ENCODE measurements around the gene ADAM22. TPM values are rescaled to one million over a fixed set of nuclear protein-coding genes. Genes with fewer than 3 reads are reported as not detected.
A peak's percentile ranks its signal among the peaks of the same experiment; 100 is the strongest.

ADAM22 gene
- total and polyA plus RNA-seq, 4 donors = 27.2 to 178 (median 44.1) TPM

DNA sequence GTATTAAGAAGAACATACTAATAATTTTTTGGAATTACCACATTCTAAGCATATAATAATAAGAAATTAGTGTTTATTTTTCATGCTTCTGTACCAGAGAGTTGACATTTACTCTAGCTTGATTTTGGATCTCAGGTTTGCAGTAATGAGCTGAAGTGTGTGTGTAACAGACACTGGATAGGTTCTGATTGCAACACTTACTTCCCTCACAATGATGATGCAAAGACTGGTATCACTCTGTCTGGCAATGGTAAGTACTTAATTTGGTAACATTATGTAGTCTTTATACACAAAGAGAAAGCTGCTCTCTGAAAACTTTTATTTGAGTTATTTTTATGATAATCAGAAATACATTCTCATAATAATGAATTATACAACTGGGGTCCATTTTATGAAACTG is 231.6 kb downstream of the ADAM22 start:
- H3K36me3 ChIP-seq (ENCODE audit: control insufficient read depth, insufficient read depth, low read length) = no peaks in the 10 kb centered on the region
- no peak overlapping the region for H3K4me3 ChIP-seq (ENCODE audit: low read depth, low read length)
- no peak for DNase-seq (ENCODE audit: low read depth in 4 of 6, low spot score in 6 of 6)
- no peaks in the 10 kb centered on the region for H3K4me1 ChIP-seq (ENCODE audit: control insufficient read depth, insufficient read depth, low read length)
- no peak overlapping the region for H3K27ac ChIP-seq (ENCODE audit: low read depth, low read length)
- no peaks in the 10 kb centered on the region for H3K9me3 ChIP-seq (ENCODE audit: control insufficient read depth, insufficient read depth, low read length)
- H3K27me3 ChIP-seq (ENCODE audit: control insufficient read depth, insufficient read depth, low read length) = no peaks in the 10 kb centered on the region

DNA sequence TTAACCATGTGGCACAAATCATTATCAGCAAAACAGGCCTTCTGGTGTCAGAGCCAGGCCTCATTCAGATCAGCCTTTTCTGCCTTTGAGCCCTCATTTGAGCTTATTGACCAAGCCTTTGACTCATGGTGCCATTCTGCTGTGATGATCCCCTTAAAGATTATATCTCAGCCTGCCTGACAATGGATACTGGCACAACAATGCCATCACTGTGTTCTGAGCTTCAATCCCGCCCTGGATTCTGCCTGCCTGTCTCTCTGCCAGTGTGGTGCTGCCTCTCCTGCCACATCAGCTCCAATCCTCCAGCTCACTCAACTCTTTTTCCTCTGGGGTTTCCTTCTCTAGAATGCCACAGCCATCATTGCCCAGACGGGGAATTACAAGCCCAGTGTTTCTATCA is 233.2 kb downstream of the ADAM22 start:
- Histone ChIP-seq H3K36me3 (ENCODE audit: control insufficient read depth, insufficient read depth, low read length) (no peaks in the 10 kb centered on the region), H3K9me3 (ENCODE audit: control insufficient read depth, insufficient read depth, low read length) (no peaks in the 10 kb centered on the region), H3K27me3 (ENCODE audit: control insufficient read depth, insufficient read depth, low read length) (no peaks in the 10 kb centered on the region), H3K4me3 (ENCODE audit: low read depth, low read length) (no peak overlapping the region), H3K4me1 (ENCODE audit: control insufficient read depth, insufficient read depth, low read length) (no peaks in the 10 kb centered on the region), H3K27ac (ENCODE audit: low read depth, low read length) (no peak overlapping the region)
- 70% methylated on average over 2 of the region's 2 CpGs for WGBS (ENCODE audit: insufficient coverage)
- DNase-seq (ENCODE audit: low read depth in 4 of 6, low spot score in 6 of 6) = no peak

DNA sequence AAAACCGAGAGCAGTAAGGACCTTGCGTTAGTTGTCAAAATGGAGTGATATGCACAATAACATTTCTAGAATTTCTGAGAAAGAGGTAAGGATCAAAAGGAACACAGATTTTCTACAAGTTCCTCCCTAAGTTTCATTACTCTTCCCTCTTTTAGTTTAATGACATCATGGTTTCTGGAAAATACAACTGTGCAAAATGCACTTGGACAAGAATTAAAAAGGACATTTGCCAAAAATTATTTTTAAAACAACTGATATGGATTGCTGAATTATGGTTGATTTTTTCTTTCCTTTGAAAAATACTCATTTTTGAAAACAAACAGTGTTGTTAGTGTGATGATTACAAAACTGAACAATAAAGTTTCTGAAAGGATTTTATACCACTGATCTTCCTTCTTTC is 233.7 kb downstream of the ADAM22 start:
- H3K27ac ChIP-seq (ENCODE audit: low read depth, low read length) = no peak overlapping the region
- no peaks in the 10 kb centered on the region for H3K27me3 ChIP-seq (ENCODE audit: control insufficient read depth, insufficient read depth, low read length)
- no CpG with 5 or more reads among the region's 2 CpGs for WGBS (ENCODE audit: insufficient coverage)
- no peak for DNase-seq (ENCODE audit: low read depth in 4 of 6, low spot score in 6 of 6)
- H3K9me3 ChIP-seq (ENCODE audit: control insufficient read depth, insufficient read depth, low read length) = no peaks in the 10 kb centered on the region
- H3K36me3 ChIP-seq (ENCODE audit: control insufficient read depth, insufficient read depth, low read length) = no peaks in the 10 kb centered on the region
- H3K4me1 ChIP-seq (ENCODE audit: control insufficient read depth, insufficient read depth, low read length) = no peaks in the 10 kb centered on the region
- no peak overlapping the region for H3K4me3 ChIP-seq (ENCODE audit: low read depth, low read length)

DNA sequence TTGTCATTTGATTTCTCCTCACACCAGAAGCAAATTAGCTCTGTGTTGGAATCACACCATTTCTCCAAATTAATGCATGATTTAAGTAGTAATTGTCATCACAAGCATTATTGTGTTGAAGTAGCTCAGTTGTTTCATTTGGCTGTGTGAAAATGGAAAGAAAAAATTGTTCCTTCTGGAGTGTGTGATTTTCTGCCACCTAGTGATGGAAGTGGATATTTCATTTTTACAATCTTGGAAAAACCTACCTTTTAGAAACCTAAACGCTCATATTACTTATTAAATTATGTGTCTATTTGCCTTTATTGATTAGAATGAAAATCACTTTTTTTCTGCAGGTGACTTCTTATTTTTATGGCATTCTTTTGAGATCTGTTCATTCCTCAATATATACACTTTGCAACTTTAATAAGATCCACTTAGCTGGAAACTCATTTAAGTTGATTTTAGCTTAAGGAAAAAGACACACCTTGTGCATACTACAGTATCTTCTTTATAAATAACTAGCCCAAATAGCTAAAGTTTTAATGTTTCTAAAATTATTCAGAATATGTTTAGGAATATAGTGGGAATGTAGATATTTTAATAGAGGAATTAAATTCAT is 235.8 kb downstream of the ADAM22 start:
- Histone ChIP-seq H3K36me3 (ENCODE audit: control insufficient read depth, insufficient read depth, low read length) (no peaks in the 10 kb centered on the region), H3K4me1 (ENCODE audit: control insufficient read depth, insufficient read depth, low read length) (no peaks in the 10 kb centered on the region), H3K27me3 (ENCODE audit: control insufficient read depth, insufficient read depth, low read length) (no peaks in the 10 kb centered on the region), H3K9me3 (ENCODE audit: control insufficient read depth, insufficient read depth, low read length) (no peaks in the 10 kb centered on the region), H3K27ac (ENCODE audit: low read depth, low read length) (no peak overlapping the region), H3K4me3 (ENCODE audit: low read depth, low read length) (no peak overlapping the region)
- WGBS (ENCODE audit: insufficient coverage) = no CpG with 5 or more reads among the region's 1 CpG
- DNase-seq (ENCODE audit: low read depth in 4 of 6, low spot score in 6 of 6) = peak in 3 of 6 donors; percentile 35 to 80 (median 60)

DNA sequence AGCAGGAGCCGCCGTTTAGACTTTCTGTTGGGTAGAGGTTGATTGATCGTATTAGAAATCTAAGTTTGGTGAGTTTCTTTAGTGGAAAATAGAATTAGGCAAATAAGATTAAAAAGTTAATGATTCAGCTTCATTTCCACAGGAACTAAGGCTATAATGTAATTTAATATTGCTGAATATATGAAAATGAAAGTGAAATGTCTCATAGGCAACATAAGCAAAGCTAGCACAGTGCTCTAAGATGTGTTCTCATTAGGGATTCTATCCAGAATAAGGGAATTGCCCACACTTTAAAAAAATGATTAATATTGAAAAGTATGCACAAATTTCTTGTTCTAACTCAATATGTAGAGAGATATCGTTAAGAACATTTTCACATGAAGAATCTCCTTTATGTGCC is 238.8 kb downstream of the ADAM22 start:
- no peaks in the 10 kb centered on the region for H3K27me3 ChIP-seq (ENCODE audit: control insufficient read depth, insufficient read depth, low read length)
- H3K27ac ChIP-seq (ENCODE audit: low read depth, low read length) = no peak overlapping the region
- no peaks in the 10 kb centered on the region for H3K36me3 ChIP-seq (ENCODE audit: control insufficient read depth, insufficient read depth, low read length)
- WGBS (ENCODE audit: insufficient coverage) = no CpG with 5 or more reads among the region's 4 CpGs
- H3K4me3 ChIP-seq (ENCODE audit: low read depth, low read length) = no peak overlapping the region
- H3K4me1 ChIP-seq (ENCODE audit: control insufficient read depth, insufficient read depth, low read length) = no peaks in the 10 kb centered on the region
- DNase-seq (ENCODE audit: low read depth in 4 of 6, low spot score in 6 of 6) = no peak
- no peaks in the 10 kb centered on the region for H3K9me3 ChIP-seq (ENCODE audit: control insufficient read depth, insufficient read depth, low read length)

GRCh38 chr7:88176190-88176589 is 242.1 kb downstream of the ADAM22 start:
- DNase-seq (ENCODE audit: low read depth in 4 of 6, low spot score in 6 of 6) = no peak
- H3K36me3 ChIP-seq (ENCODE audit: control insufficient read depth, insufficient read depth, low read length) = no peaks in the 10 kb centered on the region
- H3K27me3 ChIP-seq (ENCODE audit: control insufficient read depth, insufficient read depth, low read length) = no peaks in the 10 kb centered on the region
- H3K9me3 ChIP-seq (ENCODE audit: control insufficient read depth, insufficient read depth, low read length) = no peaks in the 10 kb centered on the region
- H3K4me1 ChIP-seq (ENCODE audit: control insufficient read depth, insufficient read depth, low read length) = no peaks in the 10 kb centered on the region
- no peak overlapping the region for H3K4me3 ChIP-seq (ENCODE audit: low read depth, low read length)
- no CpG with 5 or more reads among the region's 5 CpGs for WGBS (ENCODE audit: insufficient coverage)
- no peak overlapping the region for H3K27ac ChIP-seq (ENCODE audit: low read depth, low read length)

DNA sequence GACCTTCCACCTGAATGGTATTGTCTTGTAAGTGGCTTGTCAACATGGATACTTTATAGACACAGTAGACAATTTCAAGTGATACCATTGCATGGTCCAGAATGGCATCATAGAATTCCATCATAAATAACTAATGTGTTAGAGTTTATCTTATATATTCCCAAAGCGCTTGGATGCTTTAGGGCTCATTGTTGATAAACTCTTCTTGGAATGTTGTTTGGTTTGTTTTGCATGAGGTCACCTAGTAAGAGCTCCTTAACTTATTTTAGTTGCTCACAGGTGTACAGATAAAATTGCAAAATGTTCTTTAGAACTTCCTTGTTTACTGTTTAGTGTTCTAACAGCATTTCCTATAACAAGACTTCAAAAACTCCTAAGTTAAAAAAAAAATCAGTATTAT is 249.0 kb downstream of the ADAM22 start:
- DNase-seq (ENCODE audit: low read depth in 4 of 6, low spot score in 6 of 6) = no peak
- H3K4me1 ChIP-seq (ENCODE audit: control insufficient read depth, insufficient read depth, low read length) = peaks cover 4% of the 10 kb centered on the region
- H3K27ac ChIP-seq (ENCODE audit: low read depth, low read length) = no peak overlapping the region
- no peaks in the 10 kb centered on the region for H3K27me3 ChIP-seq (ENCODE audit: control insufficient read depth, insufficient read depth, low read length)
- H3K9me3 ChIP-seq (ENCODE audit: control insufficient read depth, insufficient read depth, low read length) = no peaks in the 10 kb centered on the region
- no peaks in the 10 kb centered on the region for H3K36me3 ChIP-seq (ENCODE audit: control insufficient read depth, insufficient read depth, low read length)
- H3K4me3 ChIP-seq (ENCODE audit: low read depth, low read length) = no peak overlapping the region
- no CpG with 5 or more reads among the region's 1 CpG for WGBS (ENCODE audit: insufficient coverage)

DNA sequence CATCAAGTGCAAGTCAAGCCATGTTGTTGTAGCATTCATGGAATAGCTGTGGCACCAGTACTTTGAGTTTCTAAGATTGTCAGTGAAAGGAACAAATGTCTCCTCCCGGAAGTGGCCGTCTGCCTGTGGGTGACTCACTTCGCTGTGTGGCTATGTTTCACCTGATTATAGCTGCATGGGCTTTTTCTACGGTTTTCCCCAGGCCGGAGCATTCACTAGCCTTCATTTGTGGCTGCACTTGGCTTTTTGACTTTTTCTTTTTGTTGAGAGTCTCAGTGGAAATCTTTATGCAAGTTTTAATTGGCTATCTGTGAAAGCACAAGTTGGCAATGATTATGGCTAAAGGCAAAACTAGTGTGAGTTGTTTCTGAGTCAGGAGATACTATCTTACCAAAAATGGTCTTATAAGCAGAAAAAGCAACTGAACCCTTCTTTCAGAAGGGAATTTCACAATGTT is 250.8 kb downstream of the ADAM22 start:
- 42% methylated on average over 5 of the region's 5 CpGs for WGBS (ENCODE audit: insufficient coverage)
- H3K4me3 ChIP-seq (ENCODE audit: low read depth, low read length) = no peak overlapping the region
- peaks cover 4% of the 10 kb centered on the region for H3K4me1 ChIP-seq (ENCODE audit: control insufficient read depth, insufficient read depth, low read length)
- peak overlapping the region; percentile 29 for H3K27ac ChIP-seq (ENCODE audit: low read depth, low read length)
- H3K9me3 ChIP-seq (ENCODE audit: control insufficient read depth, insufficient read depth, low read length) = no peaks in the 10 kb centered on the region
- peak in 1 of 6 donors; percentile 24 for DNase-seq (ENCODE audit: low read depth in 4 of 6, low spot score in 6 of 6)
- peaks cover 3% of the 10 kb centered on the region for H3K36me3 ChIP-seq (ENCODE audit: control insufficient read depth, insufficient read depth, low read length)
- H3K27me3 ChIP-seq (ENCODE audit: control insufficient read depth, insufficient read depth, low read length) = no peaks in the 10 kb centered on the region

- Histone ChIP-seq H3K9me3 (ENCODE audit: control insufficient read depth, insufficient read depth, low read length) (no peaks in the 10 kb centered on the region), H3K27me3 (ENCODE audit: control insufficient read depth, insufficient read depth, low read length) (no peaks in the 10 kb centered on the region), H3K36me3 (ENCODE audit: control insufficient read depth, insufficient read depth, low read length) (peaks cover 3% of the 10 kb centered on the region), H3K4me3 (ENCODE audit: low read depth, low read length) (no peak overlapping the region), H3K27ac (ENCODE audit: low read depth, low read length) (peak overlapping the region; percentile 68), H3K4me1 (ENCODE audit: control insufficient read depth, insufficient read depth, low read length) (peaks cover 4% of the 10 kb centered on the region)
- DNase-seq (ENCODE audit: low read depth in 4 of 6, low spot score in 6 of 6) = peak in 2 of 6 donors; percentile 19 to 65
These were observed 251.6 kb downstream of the ADAM22 start for GRCh38 chr7:88185650-88186049.

- Histone ChIP-seq H3K9me3 (ENCODE audit: control insufficient read depth, insufficient read depth, low read length) (no peaks in the 10 kb centered on the region), H3K4me3 (ENCODE audit: low read depth, low read length) (no peak overlapping the region), H3K4me1 (ENCODE audit: control insufficient read depth, insufficient read depth, low read length) (no peaks in the 10 kb centered on the region), H3K36me3 (ENCODE audit: control insufficient read depth, insufficient read depth, low read length) (peaks cover 3% of the 10 kb centered on the region), H3K27ac (ENCODE audit: low read depth, low read length) (no peak overlapping the region), H3K27me3 (ENCODE audit: control insufficient read depth, insufficient read depth, low read length) (no peaks in the 10 kb centered on the region)
- no CpG with 5 or more reads among the region's 3 CpGs for WGBS (ENCODE audit: insufficient coverage)
- DNase-seq (ENCODE audit: low read depth in 4 of 6, low spot score in 6 of 6) = no peak
These were observed 257.9 kb downstream of the ADAM22 start for GRCh38 chr7:88191911-88192310.

Data from spinal cord (tissue), 10 donors.